OCI-M1 (cell line): ENCODE measurements around the gene ZP4.

Source experiments
- DNase-seq: peaks from one replicate; lab custom pipeline; 2025; lab: John Stamatoyannopoulos, UW

ZP4 gene

GRCh38 chr1:237890822-237891221, at the start of gene ZP4:
TSS of gene ZP4 (minus strand) at chr1:237890922. CDS start at chr1:237890635, 287 bp downstream.
- DNase-seq = no peak

GRCh38 chr1:237938553-237938952, 47.8 kb upstream of the ZP4 start:
- peak; percentile 63 for DNase-seq

GRCh38 chr1:237938068-237938467, 47.3 kb upstream of the ZP4 start:
- no peak for DNase-seq

- DNase-seq = no peak
Measured at GRCh38 chr1:237932816-237933215, 42.1 kb upstream of the ZP4 start.

GRCh38 chr1:237931581-237931980, 40.9 kb upstream of the ZP4 start:
- peak; percentile 85 for DNase-seq

- DNase-seq = no peak
Measured at GRCh38 chr1:237927198-237927597, 36.5 kb upstream of the ZP4 start.

- no peak for DNase-seq
Measured at GRCh38 chr1:237921306-237921705, 30.6 kb upstream of the ZP4 start.

GRCh38 chr1:237913345-237913744, 22.6 kb upstream of the ZP4 start:
- DNase-seq = peak; percentile 8

- no peak for DNase-seq
Measured at GRCh38 chr1:237911911-237912310, 21.2 kb upstream of the ZP4 start.

- DNase-seq = no peak
Measured at GRCh38 chr1:237910834-237911233, 20.1 kb upstream of the ZP4 start.

- no peak for DNase-seq
Measured at GRCh38 chr1:237903961-237904360, 13.2 kb upstream of the ZP4 start.

- DNase-seq = no peak
Measured at GRCh38 chr1:237902960-237903743, 12.4 kb upstream of the ZP4 start.

GRCh38 chr1:237901299-237901934, 10.7 kb upstream of the ZP4 start:
- peak; percentile 66 for DNase-seq

GRCh38 chr1:237895630-237896029, 4.9 kb upstream of the ZP4 start:
- no peak for DNase-seq

GRCh38 chr1:237894131-237894530, 3.4 kb upstream of the ZP4 start:
- no peak for DNase-seq

- DNase-seq = no peak
Measured at GRCh38 chr1:237891979-237892378, 1.3 kb upstream of the ZP4 start.

- DNase-seq = no peak
Measured at GRCh38 chr1:237891266-237891665, 544 bp upstream of the ZP4 start.

- DNase-seq = no peak
Measured at GRCh38 chr1:237890416-237890815, 306 bp downstream of the ZP4 start.

- no peak for DNase-seq
Measured at GRCh38 chr1:237888143-237888542, 2.6 kb downstream of the ZP4 start.

- no peak for DNase-seq
Measured at GRCh38 chr1:237887542-237887941, 3.2 kb downstream of the ZP4 start.

GRCh38 chr1:237884237-237884636, 6.5 kb downstream of the ZP4 start:
- no peak for DNase-seq

GRCh38 chr1:237879195-237879594, 11.5 kb downstream of the ZP4 start:
- no peak for DNase-seq

- DNase-seq = no peak
Measured at GRCh38 chr1:237878406-237878805, 12.3 kb downstream of the ZP4 start.

- DNase-seq = no peak
Measured at GRCh38 chr1:237877631-237878030, 13.1 kb downstream of the ZP4 start.
